Activated T-helper 9 cell treated with anti-CD3 and anti-CD28 coated beads, Interleukin-2, amount 50 U/mL, for 16 hours (primary cell): ENCODE measurements around the gene DNMT1.
"Not testable (repeated sequence)": the region's sequence is repeated elsewhere in the genome, so short reads cannot be mapped to it uniquely, and the experiment has no call there.

ENCODE experiments used
- DNase-seq: peaks from one replicate; pipeline ENCODE4 v3.0.0-alpha.2; 2020; ENCODE audit warnings: low read depth

Gene DNMT1

DNA sequence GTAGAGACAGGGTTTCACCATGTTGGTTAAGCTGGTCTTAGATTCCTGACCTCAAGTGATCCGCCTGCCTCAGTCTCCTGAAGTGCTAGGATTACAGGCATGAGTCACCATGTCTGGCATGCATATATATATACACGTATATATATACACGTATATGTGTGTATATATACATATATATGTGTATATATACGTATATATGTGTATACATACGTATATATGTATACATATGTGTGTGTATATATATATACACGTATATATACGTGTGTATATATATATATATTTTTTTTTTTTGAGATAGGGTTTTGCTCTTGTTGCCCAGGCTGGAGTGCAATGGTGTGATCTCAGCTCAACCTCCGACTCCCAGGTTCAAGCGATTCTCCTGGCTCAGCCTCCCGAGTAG, 11.9 kb downstream of the DNMT1 start:
- DNase-seq: no peak

DNA sequence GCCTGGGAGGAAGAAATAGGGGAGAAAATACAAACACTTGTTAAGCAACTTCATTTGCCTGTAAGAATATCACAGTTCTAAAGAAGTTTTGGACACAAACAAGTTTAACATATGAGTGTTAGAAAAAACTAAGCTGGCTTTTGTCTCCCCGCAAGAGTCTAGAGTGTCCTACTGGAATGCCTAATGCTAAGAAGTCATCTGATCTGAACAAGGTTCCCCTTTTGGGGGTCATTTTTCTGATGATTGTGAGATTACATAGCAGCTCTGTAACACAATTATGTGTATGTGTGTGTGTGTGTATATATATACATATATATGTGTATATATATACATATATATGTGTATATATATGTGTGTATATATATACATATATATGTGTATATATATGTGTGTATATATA, 12.7 kb downstream of the DNMT1 start:
- DNase-seq: no peak

DNA sequence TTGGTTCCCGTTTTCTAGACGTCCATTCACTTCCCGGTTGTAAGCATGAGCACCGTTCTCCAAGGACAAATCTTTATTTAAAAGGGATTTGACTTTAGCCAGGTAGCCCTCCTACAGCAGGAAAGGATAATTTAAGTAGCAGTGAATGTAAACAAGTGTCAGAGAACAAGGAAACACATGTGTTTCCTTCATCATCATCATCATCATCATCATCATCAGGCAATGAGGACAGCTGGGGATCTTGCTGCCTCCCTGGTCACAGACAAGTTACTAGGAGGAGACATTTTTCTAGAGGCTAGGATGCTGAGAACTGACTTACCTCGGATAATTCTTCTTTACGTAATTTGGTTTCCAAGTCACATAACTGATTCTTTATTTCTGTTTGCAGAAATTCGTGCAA, 14.3 kb downstream of the DNMT1 start:
- DNase-seq: no peak

DNA sequence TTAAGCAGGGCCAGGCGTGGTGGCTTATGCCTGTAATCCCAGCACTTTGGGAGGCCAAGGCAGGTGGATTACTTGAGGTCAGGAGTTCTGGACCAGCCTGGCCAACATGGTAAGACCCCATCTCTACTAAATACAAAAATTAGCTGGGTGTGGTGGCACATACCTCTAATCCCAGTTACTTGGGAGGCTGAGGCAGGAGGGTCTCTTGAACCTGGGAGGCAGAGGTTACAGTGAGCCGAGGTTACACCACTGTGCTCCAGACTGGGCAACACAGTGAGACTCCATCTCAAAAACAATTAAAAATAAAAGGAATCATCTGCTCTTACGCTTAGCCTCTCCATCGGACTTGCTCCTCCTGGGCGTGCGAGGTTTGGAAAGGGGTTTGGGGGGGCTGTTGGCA, 14.7 kb downstream of the DNMT1 start:
- DNase-seq: not testable (repeated sequence)

DNA sequence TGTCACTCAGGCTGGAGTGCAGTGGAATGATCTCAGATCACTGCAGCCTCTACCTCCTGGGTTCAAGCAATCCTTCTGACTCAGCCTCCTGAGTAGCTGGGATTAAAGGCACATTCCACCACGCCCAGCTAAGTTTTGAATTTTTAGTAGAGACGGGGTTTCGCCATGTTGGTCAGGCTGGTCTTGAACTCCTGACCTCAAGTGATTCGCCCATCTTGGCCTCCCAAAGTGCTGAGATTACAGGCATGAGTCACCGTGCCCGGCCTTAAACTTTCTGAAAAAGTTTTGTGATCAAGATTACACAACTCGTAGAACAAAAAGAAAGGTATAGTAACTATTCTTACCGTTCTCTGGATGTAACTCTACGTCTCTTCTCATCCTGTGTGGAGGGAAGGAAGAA, 21.2 kb downstream of the DNMT1 start:
- DNase-seq: no peak

DNA sequence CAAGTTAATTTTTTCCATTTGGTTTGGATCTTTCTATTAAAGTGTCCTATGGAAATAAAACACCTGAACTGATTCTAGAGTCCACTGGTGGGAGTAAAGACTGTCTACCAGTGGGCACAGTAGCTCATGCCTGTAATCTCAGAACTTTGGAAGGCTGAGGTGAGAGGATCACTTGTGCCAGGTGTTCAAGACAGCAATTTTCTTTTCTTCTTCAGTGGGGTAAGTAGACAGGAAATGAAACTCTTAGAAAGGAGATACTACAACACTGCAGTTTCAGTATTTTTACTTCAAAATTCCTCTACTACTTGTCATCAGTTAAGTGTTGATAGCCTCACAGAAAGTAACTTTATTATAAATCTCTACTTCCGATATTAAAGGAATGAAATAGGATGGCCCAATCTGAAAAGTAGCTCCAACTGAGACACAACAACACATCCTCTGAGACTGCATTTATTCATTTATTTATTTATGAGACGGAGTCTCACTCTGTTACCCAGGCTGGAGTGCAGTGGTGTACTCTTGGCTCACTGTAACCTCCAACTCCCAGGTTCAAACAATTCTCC, 26.3 kb downstream of the DNMT1 start:
- no peak for DNase-seq

DNA sequence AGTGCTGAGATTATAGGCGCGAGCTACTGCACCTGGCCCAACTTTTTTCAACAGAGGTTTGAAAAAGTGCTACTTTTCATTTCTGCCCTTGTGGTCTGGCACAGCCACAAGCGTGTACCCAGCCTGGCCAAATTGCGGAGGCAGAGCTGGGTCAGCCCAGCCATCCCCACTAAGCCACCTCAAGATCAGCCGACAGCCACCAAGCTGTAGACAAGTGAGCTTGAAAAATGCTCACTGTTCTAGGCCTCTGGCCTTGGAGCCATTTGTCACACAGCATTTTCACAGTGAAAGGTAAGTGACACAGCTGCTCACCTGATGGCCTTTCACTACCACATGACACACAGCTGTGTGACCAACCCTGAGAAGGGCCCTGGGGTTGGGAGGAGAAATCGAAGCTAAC, 27.3 kb downstream of the DNMT1 start:
- no peak for DNase-seq

DNA sequence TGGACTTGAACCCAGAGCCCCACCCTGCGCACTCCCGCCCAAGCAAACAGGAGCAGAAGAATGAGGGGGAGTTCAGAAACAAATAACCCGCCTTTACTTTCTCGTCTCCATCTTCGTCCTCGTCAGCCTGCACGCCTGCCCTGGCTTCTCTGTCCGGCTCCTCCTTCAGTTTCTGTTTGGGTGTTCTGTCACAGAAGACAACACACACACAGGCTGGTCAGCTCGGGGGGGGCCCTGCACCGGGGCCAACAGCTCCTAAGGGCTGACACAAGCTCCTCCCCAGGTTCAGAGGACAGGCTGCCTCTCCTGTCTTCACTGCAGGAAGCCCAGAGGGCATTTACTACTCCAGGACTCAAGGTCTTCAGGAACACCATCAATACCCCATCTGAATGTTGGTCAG, 28.3 kb downstream of the DNMT1 start:
- not testable (repeated sequence) for DNase-seq

DNA sequence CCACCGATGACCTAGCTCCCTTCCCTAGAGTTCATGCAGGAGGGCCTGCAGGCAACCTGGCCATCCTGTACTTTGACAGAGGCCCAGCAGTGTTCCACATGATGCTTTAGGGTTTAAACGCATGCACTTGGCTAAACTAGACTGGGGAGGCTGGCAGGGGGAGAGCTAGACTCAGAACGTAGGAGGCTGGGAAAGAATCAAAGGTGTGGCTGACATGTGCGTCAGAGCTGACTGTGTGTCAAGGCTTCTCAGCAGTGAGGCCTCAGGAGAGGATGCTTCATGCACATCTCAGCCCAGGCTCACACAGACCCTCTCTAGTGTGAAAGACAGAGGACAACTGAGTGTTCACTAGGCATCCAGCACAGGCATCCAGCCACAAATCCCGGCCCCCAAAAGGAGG, 28.7 kb downstream of the DNMT1 start:
- no peak for DNase-seq

DNA sequence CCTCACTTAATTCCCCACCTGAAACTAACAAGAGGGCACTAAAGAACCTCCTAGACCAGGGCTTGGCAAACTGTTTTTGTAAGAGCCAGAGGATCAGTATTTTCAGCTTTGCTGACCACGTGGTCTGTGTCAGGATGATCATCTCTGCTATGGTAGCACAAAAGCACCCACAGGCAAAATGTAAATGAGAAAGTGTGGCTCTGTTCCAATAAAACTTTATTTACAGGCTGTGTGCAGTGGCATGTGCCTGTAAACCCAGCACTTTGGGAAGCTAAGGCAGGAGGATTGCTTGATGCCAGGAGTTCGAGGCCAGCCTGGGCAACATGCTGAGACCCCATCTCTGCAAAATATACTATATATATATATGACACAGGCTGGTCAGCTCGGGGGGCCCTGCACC, 31.2 kb downstream of the DNMT1 start:
- DNase-seq: no peak

DNA sequence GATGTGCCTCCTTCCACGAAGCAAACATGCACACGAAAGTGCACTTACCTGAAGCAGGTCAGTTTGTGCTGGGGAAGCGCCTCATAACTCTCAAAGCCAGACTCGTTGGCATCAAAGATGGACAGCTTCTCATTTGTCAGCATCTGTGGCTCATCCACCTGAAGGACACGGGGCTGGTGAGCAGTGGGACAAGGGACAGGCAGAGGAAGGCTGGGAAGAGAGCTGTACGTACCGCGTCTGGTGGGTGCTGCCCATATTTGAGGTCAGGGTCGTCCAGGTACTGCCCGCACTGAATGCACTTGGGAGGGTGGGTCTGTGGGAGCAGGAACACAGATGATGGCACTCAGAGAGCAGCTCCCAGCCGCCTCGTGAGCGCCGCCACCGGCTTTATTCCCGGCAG, 35.1 kb downstream of the DNMT1 start:
- DNase-seq: no peak

DNA sequence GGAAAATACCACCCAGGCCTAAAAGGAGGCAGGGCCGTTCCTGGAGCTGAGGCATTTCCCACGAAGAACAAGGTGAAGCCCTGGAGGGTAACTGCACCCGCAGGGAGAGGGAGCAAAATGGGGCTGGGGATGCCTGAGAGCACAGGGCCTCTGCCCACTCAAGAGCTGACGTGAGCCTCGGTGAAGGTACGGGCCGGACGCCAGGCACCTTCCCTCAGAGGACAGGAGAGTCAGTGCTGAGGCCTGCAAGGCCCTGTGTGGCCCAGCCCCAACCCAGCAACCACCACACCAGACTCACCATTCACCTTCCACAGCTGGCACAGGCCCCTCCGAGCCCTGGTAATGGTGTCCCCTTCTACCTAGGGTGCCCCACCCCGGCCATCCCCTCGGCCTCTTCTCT, 36.3 kb downstream of the DNMT1 start:
- DNase-seq: no peak

DNA sequence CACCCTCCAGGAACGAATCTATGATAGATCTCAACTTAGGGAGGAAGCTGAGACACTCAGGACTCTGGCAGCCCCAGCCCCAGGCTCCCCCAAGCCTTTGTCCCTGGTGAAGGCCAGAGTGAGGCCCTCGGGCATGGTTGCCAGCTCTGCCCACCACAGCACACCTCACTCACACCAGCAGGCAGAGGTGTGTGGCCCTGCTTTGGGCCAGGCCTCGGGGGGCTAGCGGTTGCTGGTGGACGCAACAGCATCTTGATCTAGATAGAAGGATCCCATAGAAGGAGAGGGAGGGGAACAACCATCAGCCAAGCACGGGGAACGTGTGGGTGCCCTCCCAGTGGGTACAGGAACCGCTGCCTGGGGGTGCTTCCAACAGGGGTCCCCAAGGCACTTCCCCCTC, 36.7 kb downstream of the DNMT1 start:
- no peak for DNase-seq

DNA sequence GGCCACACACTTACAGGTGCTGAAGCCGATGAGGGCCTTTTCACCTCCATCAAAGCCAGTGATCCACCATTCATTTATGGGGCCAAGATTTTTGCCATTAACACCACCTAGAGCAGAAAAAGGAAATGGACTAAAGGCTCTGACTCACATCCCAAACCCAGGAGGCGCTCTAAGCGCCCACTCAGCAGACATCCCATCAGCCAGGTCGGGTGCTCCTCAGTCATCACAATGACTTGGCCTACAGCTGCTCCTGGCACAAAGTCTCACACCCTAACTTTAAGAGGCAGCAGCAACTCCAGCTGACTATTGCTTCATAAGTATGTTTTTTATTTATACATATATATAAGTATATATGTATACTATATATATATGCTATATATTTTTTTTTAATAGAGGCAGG, 38.9 kb downstream of the DNMT1 start:
- DNase-seq: no peak

DNA sequence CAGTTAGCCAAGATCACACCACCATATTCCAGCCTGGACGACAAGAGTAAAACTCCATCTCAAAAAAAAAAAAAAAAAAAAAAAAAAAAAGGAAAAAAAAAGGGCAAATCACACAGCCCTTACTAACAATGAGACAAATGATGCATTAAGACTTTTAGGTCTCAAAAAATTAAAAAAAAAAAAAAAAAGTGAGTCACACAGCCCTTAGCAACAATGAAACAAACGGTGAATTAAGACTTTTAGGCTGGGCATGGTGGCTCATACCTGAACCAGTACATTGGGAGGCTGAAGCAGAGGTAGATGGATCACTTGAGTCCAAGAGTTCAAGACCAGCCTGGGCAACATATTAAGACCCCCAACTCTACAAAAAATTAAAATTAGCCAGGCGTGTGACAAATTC, 42.7 kb downstream of the DNMT1 start:
- no peak for DNase-seq

DNA sequence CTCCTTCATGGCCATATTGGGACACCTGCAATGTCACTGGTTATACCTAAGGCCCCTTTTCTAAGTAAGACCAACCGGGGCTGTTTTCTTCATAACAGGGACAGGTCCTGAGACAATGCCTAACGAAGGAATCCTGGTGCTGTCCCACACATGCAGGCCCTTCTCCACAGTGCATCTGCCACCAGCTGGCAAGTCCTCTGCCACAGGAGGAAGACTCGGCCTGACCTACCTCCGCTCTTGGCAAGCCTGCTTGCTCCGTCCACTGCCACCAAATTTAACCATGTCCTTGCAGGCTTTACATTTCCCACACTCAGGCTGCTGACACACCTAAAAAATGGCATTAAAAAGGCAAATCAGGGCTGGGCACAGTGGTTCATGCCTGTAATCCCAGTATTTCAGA, 43.2 kb downstream of the DNMT1 start:
- DNase-seq: no peak

DNA sequence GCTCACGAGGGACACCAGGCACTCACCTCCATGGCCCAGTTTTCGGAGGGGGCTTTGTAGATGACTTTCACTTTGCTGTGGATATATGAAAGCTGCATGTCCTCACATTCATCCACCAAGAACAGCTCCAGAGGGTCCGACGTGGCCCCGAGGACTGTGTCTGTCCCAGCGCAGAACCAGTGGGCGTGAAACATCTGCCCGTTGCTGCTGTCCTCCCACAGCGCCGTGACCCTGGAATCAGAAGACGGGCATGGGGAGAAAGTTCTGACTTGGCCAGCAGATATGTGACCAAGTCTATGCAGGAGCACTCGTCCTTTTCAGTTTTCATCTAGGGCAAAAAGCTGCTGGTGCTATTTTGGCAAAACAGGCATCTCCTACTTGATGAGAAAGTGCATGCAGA, 45.3 kb downstream of the DNMT1 start:
- DNase-seq: no peak

DNA sequence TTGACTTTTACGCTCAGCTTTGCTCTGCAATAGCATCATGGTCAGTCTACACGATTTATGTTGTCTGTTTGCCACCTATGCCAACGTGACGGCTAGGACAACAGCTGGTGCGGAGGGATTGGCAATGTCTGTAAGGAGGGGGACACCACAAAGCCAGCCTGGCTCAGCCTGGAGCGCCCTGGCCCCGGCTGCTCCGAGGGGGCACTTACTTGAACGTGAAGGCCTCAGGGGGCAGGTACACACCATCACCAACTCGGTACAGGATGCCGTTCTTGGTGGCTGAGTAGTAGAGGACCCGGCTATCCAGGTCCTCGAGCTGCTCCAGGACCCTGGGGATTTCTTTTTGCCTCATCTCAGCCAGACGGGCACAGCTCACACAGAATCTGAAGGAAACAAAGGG, 48.6 kb downstream of the DNMT1 start:
- DNase-seq: no peak

DNA sequence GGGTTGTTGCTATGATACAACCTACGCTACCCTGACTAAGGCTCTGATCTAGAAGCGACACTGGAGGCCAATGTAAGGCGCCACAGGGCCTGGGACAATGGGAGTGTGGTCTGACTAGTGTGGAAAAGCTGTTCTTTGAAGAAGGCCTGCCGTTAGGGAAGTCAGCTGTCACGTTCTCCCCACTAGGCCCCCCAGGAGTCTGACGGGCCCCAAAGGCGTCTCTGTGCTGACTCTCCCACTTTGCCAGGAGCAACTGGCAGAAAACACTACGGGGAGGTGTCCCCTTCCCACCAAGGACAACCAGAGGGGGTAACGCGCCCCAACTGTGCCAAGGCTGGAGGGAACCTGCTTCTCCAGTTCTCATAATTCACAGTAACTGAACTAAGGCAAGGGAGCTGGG, 49.7 kb downstream of the DNMT1 start:
- no peak for DNase-seq

DNA sequence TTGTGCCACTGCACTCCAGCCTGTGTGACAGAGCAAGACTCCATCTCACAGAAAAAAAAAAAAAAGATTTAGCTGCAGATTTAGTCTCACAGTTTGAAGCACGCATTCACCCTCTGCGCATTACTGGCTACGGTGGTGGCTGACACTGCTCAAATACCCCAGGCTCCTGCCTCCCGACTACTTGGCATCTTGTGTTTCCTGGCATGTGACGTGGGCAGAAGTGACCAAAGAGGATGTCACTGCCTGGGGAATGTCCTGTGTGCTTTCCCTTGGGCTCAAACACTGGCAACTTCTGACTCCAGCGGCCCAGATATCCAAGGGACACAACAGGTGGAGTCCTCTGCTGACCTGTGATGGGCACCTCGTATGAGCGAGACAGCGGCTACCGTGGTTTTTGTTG, 50.4 kb downstream of the DNMT1 start:
- DNase-seq: no peak

DNA sequence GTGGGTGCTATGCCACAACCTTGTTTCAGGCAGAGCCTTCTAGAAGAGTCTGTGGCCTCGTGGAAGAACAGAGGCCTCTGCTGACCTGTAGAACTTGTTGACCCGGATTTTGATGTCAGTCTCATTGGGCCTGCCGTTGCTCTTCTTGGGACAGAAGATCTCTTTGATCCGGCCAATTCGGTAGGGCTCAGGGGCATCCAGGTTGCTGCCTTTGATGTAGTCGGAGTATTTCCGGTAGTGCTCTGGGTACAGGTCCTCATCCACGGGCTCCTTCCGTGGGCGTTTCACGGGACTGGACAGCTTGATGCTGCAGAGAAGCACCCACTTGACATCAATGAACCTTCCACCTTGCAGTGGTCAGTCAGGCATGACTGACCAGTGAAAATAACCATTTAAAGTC, 51.1 kb downstream of the DNMT1 start:
- DNase-seq: no peak

DNA sequence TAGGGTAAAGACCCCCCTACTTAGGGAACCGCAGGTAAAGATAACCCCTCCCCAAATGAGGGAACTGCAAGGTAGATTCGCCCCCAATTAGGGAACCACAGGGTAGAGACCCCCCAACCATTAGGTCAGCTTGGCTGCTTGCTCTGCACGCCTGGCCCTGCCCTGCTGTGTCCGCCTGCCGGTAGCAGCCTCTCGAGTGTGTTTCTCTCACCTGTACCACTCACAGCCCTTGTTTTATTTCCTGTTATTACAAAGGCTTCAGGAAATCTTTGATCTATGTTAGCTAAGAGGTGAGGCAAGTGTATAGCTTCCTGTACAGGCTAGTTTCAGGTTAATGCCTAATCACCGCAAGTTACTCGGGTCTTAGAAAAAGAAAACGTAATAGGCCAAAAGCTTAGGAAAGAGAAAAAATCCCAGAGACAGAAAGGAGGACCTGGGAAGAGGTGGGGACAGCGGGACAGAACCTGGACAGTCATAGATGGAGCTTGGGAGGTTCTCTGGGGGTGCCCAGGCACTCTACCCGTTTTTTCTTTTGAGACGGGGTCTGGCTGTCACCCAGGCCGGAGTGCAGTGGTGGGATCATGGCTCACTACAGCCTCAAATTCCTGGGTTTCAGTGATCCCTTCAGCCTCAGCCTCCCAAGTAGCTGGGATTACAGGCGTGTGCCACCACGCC, 51.9 kb downstream of the DNMT1 start:
- no peak for DNase-seq

DNA sequence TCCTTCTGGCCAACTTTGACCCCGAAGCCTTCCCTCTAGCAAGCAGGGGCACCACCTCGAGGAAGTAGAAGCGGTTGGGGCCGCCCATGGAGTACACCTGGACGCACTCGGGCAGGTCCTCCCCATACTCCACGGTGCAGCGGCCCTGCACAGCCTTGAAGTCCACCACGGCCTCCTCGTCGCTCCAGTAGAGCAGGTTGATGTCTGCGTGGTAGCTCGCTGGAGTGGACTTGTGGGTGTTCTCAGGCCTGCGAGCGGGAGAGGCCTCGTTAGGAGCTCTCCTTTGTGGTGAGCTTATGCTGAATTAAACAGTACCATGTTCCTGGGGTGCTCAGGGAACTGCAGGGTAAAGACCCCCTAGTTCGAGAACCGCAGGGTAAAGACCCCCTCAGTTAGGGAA, 52.8 kb downstream of the DNMT1 start:
- no peak for DNase-seq

DNA sequence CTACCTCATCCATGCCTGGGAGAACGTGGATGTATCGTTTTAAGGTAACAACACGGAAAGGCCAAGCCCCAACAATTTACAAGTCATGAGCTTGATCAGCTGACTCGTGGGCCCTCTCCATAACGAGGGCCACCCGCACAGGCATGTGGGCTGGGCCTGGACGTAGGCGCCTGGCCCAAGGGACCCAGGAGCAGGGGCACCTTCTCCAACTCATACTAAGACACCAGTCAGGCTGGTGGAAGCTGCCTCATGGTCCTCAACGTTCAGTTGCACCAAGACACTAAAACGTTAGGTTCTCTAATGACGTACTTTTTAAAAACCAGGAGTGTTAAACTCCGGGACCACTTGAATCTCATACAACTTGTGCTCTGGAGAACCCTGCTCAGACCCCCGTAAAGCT, 53.3 kb downstream of the DNMT1 start:
- no peak for DNase-seq

DNA sequence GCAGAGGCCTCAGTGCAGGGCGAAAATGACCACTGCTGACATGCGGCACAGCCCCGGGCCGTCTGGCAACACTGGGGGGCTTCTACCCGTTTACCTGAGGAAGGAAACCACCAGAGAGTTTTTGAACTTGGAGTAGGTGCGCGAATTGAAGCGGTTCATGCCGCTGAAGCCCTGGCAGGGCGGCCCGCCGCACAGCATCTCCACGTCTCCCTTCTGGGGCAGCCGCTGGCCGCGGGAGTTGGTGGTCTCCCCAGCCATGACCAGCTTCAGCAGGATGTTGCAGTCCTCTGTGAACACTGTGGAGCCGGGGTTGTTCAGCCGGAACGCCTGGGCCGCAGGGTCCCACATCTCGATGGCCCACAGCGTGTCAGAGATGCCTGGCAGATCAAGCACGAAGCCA, 54.8 kb downstream of the DNMT1 start:
- DNase-seq: no peak
